ENCODE data around the gene BIK.
A peak's percentile ranks its signal among the peaks of the same experiment; 100 is the strongest.
"Not testable (repeated sequence)": the region's sequence is repeated elsewhere in the genome, so short reads cannot be mapped to it uniquely, and the experiment has no call there.

The BIK gene

GRCh38 chr22:43142880-43143562 is 32.5 kb downstream of the BIK start, which contains the start of gene MCAT:
Gene MCAT (minus strand): TSS chr22:43143398. CDS start chr22:43143348, 50 bp downstream.
- DNase-seq, result peak; percentile 75

GRCh38 chr22:43144949-43145348 is 34.4 kb downstream of the BIK start:
- no peak for DNase-seq

GRCh38 chr22:43145371-43145770 is 34.8 kb downstream of the BIK start:
- not testable (repeated sequence) for DNase-seq

GRCh38 chr22:43146332-43146731 is 35.8 kb downstream of the BIK start:
- DNase-seq, result not testable (repeated sequence)

- DNase-seq, result no peak
These were observed 37.3 kb downstream of the BIK start for GRCh38 chr22:43147821-43148220.

- no peak for DNase-seq
These were observed 38.0 kb downstream of the BIK start for GRCh38 chr22:43148581-43148980.

- DNase-seq, result no peak
These were observed 40.2 kb downstream of the BIK start for GRCh38 chr22:43150731-43151206.

- DNase-seq, result peak; percentile 60
These were observed 40.9 kb downstream of the BIK start, which contains the start of gene TSPO for GRCh38 chr22:43151251-43152002. Gene TSPO (plus strand): TSS chr22:43151559. CDS start chr22:43159239, 7,680 bp downstream.

- no peak for DNase-seq
These were observed 41.4 kb downstream of the BIK start for GRCh38 chr22:43152003-43152356.

GRCh38 chr22:43152357-43153071 is 42.0 kb downstream of the BIK start:
- DNase-seq, result peak; percentile 37

- DNase-seq, result no peak
These were observed 43.3 kb downstream of the BIK start for GRCh38 chr22:43153899-43154298.

GRCh38 chr22:43154887-43155536 is 44.5 kb downstream of the BIK start:
- DNase-seq, result no peak

GRCh38 chr22:43155789-43156188 is 45.2 kb downstream of the BIK start:
- DNase-seq, result peak; percentile 63

GRCh38 chr22:43156413-43156812 is 45.9 kb downstream of the BIK start:
- DNase-seq, result no peak

GRCh38 chr22:43157874-43158546 is 47.5 kb downstream of the BIK start:
- DNase-seq, result no peak

GRCh38 chr22:43158778-43159483 is 48.4 kb downstream of the BIK start:
- DNase-seq, result no peak

GRCh38 chr22:43159484-43160178 is 49.1 kb downstream of the BIK start:
- no peak for DNase-seq

GRCh38 chr22:43160497-43161126 is 50.1 kb downstream of the BIK start:
- DNase-seq, result no peak

- no peak for DNase-seq
These were observed 52.0 kb downstream of the BIK start for GRCh38 chr22:43162412-43163150.

Data from NCI-H2171 (cell line).